ENCODE measurements around the gene APLN. TPM values are rescaled to one million over a fixed set of nuclear protein-coding genes. Genes with fewer than 3 reads are reported as not detected.

The APLN gene
- total RNA-seq, 1 donor, result not detected

DNA sequence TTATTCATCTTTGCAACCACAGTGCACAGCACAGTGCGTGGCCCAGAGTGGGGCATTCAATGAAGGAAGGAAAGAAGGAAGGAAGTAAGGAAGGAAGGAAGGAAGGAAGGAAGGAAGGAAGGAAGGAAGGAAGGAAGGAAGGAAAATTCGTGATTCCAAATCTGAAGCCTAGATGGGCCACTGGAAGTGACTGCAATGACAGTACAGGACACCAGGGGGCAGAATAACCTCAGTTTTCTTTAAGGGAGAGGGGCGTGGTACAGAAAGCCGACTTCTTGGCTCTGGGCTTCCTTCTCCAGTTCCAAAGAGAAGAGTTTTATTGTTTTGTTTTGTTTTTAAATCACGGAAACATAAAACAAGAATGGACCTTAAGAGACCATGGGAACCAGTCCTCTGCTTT is 47.8 kb downstream of the APLN start:
- Histone ChIP-seq H3K27me3 (ENCODE audit: insufficient read depth, low read length) (no peaks in the 10 kb centered on the region), H3K4me3 (ENCODE audit: low read length) (no peak overlapping the region), H3K9me3 (ENCODE audit: low read depth, low read length) (no peaks in the 10 kb centered on the region), H3K4me1 (ENCODE audit: insufficient read depth, low read length) (peaks cover 14% of the 10 kb centered on the region)

DNA sequence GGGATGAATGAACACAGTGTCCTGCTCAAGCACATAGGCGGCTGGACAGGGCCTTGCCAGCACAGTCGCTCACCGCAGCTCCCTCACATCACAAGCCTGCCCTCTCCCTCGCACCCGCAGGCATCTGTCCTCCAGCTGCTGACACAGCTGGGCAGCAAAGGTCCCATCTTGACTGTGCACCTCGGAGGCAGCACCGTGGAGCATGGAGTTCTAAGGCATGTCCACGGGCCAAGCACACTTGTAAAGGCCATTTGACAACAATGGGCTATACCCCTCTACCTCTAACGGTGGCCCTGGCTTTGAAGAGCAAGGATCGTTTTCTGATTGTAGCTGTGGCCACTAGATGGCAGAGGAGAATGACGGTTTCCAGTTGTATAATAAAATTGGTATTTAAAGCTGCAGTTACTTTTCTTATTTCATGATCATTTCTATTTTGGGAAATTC is 53.8 kb downstream of the APLN start:
- Histone ChIP-seq H3K9me3 (ENCODE audit: low read depth, low read length) (no peaks in the 10 kb centered on the region), H3K27me3 (ENCODE audit: insufficient read depth, low read length) (no peaks in the 10 kb centered on the region), H3K4me1 (ENCODE audit: insufficient read depth, low read length) (peaks cover 14% of the 10 kb centered on the region), H3K4me3 (ENCODE audit: low read length) (no peak overlapping the region)

DNA sequence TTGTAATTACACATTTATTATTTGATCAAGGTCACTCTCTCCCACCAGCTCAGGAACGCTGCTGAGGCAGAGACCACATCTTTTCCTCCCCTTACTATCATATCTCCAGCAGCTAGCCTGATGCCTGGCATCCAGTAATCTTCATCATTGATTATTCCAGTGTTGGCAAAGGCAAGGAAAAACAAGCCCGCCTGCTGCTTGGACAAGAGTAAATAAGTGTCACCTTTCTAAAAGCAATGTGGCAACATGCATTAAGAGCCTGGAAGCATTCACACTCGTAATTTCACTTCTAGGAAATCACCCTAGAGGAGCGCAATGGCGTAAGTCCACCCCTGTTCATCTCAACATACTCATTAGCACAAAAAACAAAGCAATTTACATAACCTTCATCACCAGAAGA is 54.8 kb downstream of the APLN start:
- H3K4me1 ChIP-seq (ENCODE audit: insufficient read depth, low read length), result peaks cover 14% of the 10 kb centered on the region
- no peak overlapping the region for H3K4me3 ChIP-seq (ENCODE audit: low read length)
- no peaks in the 10 kb centered on the region for H3K27me3 ChIP-seq (ENCODE audit: insufficient read depth, low read length)
- H3K9me3 ChIP-seq (ENCODE audit: low read depth, low read length), result no peaks in the 10 kb centered on the region

DNA sequence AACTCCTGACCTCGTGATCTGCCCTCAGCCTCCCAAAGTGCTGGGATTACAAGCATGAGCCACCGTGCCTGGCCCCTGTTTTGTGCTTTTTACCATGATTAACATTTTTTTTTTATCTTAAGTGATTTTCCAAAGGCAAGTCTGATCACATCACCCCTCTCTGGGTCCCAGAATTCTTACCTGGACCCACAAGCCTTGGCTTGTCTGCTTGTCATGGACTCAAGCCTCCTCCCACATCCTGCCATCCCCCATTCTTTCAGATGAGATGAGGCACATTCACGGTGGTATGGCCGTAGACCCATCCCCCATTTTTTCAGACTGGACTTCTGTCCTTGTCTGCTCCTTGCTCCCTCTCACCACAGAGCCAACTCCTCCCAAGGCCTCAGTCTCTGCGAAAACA is 55.3 kb downstream of the APLN start:
- H3K4me1 ChIP-seq (ENCODE audit: insufficient read depth, low read length), result peaks cover 10% of the 10 kb centered on the region
- H3K9me3 ChIP-seq (ENCODE audit: low read depth, low read length), result no peaks in the 10 kb centered on the region
- no peaks in the 10 kb centered on the region for H3K27me3 ChIP-seq (ENCODE audit: insufficient read depth, low read length)
- no peak overlapping the region for H3K4me3 ChIP-seq (ENCODE audit: low read length)

- Histone ChIP-seq H3K4me3 (ENCODE audit: low read length) (no peak overlapping the region), H3K9me3 (ENCODE audit: low read depth, low read length) (no peaks in the 10 kb centered on the region), H3K27me3 (ENCODE audit: insufficient read depth, low read length) (no peaks in the 10 kb centered on the region), H3K4me1 (ENCODE audit: insufficient read depth, low read length) (no peaks in the 10 kb centered on the region)
Measured at GRCh38 chrX:129597905-129598304, 56.9 kb downstream of the APLN start.

GRCh38 chrX:129596077-129596476 is 58.7 kb downstream of the APLN start:
- Histone ChIP-seq H3K9me3 (ENCODE audit: low read depth, low read length) (no peaks in the 10 kb centered on the region), H3K4me3 (ENCODE audit: low read length) (no peak overlapping the region), H3K27me3 (ENCODE audit: insufficient read depth, low read length) (no peaks in the 10 kb centered on the region), H3K4me1 (ENCODE audit: insufficient read depth, low read length) (no peaks in the 10 kb centered on the region)

Other genes starting within 250 kb of the APLN start
- gene SMARCA1, start 131.5 kb downstream of the APLN start, total RNA-seq, result 0.73 TPM
- 2.2 TPM for gene OCRL, start 114.7 kb downstream of the APLN start, total RNA-seq
- gene XPNPEP2, start 84.0 kb upstream of the APLN start, total RNA-seq, result 0.31 TPM
- 132 TPM for gene SASH3, start 125.0 kb upstream of the APLN start, total RNA-seq
- gene ZDHHC9, start 188.9 kb upstream of the APLN start, total RNA-seq, result 2.7 TPM

Measured in mononuclear cell (primary cell).